CD14-positive monocyte (primary cell): ENCODE data around the gene SLC15A5. TPM values are rescaled to one million over a fixed set of nuclear protein-coding genes. Genes with fewer than 3 reads are reported as not detected.

ENCODE experiments used
- DNase-seq, 3 donors: peaks; one replicate each; pipeline ENCODE4 v3.0.0-alpha.2; 2011 to 2022
- H2AFZ ChIP-seq: 2 replicates; pipeline ENCODE4 v1.6.0; 2012; ENCODE audit warnings: mild to moderate bottlenecking, low read depth, low read length, inconsistent platforms; ENCODE audit not compliant: insufficient read depth, poor library complexity, severe bottlenecking
- H3K27ac ChIP-seq, 2 donors: 1 replicate in 1 of 2; 2 replicates in 1 of 2; pipeline ENCODE4 v1.5.1; 2012 to 2013; ENCODE audit warnings: low read length in 2 of 2, control low read depth in 1 of 2, inconsistent platforms in 1 of 2, low read depth in 1 of 2, mild to moderate bottlenecking in 1 of 2
- H3K27me3 ChIP-seq, 2 donors: one replicate each; pipeline versions ENCODE4 v1.6.0 to v1.6.1; 2011 to 2013; ENCODE audit warnings: low read length in 2 of 2; ENCODE audit not compliant: control insufficient read depth in 2 of 2, insufficient read depth in 2 of 2
- H3K36me3 ChIP-seq, 2 donors: replicated peaks in 1 of 2; 1 replicate in 1 of 2; 2 replicates in 1 of 2; pipeline versions ENCODE4 v1.5.1 to v1.6.1; 2012 to 2013; ENCODE audit warnings: low read length in 2 of 2, control low read depth in 1 of 2, inconsistent platforms in 1 of 2, mild to moderate bottlenecking in 1 of 2; ENCODE audit not compliant: insufficient read depth in 2 of 2, control insufficient read depth in 1 of 2
- H3K4me1 ChIP-seq, 2 donors: 1 replicate in 1 of 2; 2 replicates in 1 of 2; pipeline versions ENCODE4 v1.5.1 to v1.6.1; 2012 to 2013; ENCODE audit warnings: low read length in 2 of 2, control low read depth in 1 of 2, inconsistent platforms in 1 of 2, mild to moderate bottlenecking in 1 of 2, moderate library complexity in 1 of 2; ENCODE audit not compliant: insufficient read depth in 2 of 2, control insufficient read depth in 1 of 2
- H3K4me2 ChIP-seq: replicated peaks from 2 replicates; pipeline ENCODE3; 2012; ENCODE audit warnings: low read length, moderate library complexity, mild to moderate bottlenecking; ENCODE audit not compliant: poor library complexity, severe bottlenecking; ENCODE audit errors: extremely low read depth
- H3K4me3 ChIP-seq, 3 experiments: fragments of 200-600 bp in 1 of 3; sonication (generic) in 1 of 3; replicated peaks in 1 of 3; 1 replicate in 2 of 3; 2 replicates in 1 of 3; pipeline ENCODE4 v1.5.1; 2011 to 2013; ENCODE audit warnings: low read length in 3 of 3, mild to moderate bottlenecking in 3 of 3, control low read depth in 2 of 3, low read depth in 2 of 3, inconsistent platforms in 1 of 3, moderate library complexity in 1 of 3
- H3K79me2 ChIP-seq: 2 replicates; pipeline ENCODE4 v1.6.0; 2012; ENCODE audit warnings: mild to moderate bottlenecking, control low read depth, inconsistent platforms, low read length, moderate library complexity; ENCODE audit not compliant: insufficient read depth
- H3K9ac ChIP-seq: 2 replicates; pipeline ENCODE4 v1.6.0; 2017; ENCODE audit warnings: low read length, mild to moderate bottlenecking; ENCODE audit not compliant: insufficient read depth, poor library complexity, severe bottlenecking
- H3K9me3 ChIP-seq, 2 donors: replicated peaks in 1 of 2; 1 replicate in 1 of 2; 2 replicates in 1 of 2; pipeline versions ENCODE4 v1.5.1 to v1.6.1; 2012 to 2013; ENCODE audit warnings: low read length in 2 of 2, control low read depth in 1 of 2; ENCODE audit not compliant: control insufficient read depth in 1 of 2, insufficient read depth in 1 of 2
- H4K20me1 ChIP-seq: 2 replicates; pipeline ENCODE4 v1.6.0; 2012; ENCODE audit warnings: mild to moderate bottlenecking, low read length, control low read depth, moderate library complexity; ENCODE audit not compliant: insufficient read depth
- H3K27ac Mint-ChIP-seq, 7 donors: one replicate each; pipeline ENCODE4 v1.8.0; 2020; ENCODE audit warnings: mild to moderate bottlenecking in 7 of 7, mixed read lengths in 7 of 7, moderate library complexity in 6 of 7, inconsistent platforms in 2 of 7
- H3K27me3 Mint-ChIP-seq, 3 donors: one replicate each; pipeline ENCODE4 v1.8.0; 2021 to 2022; ENCODE audit warnings: low read depth in 3 of 3, mild to moderate bottlenecking in 3 of 3, mixed read lengths in 3 of 3, moderate library complexity in 3 of 3, inconsistent platforms in 1 of 3
- H3K36me3 Mint-ChIP-seq, 2 donors: one replicate each; pipeline ENCODE4 v1.8.0; 2020; ENCODE audit warnings: mixed read lengths in 2 of 2, inconsistent platforms in 1 of 2, mild to moderate bottlenecking in 1 of 2
- H3K4me1 Mint-ChIP-seq: one replicate; pipeline ENCODE4 v1.8.0; 2020; ENCODE audit warnings: mild to moderate bottlenecking, mixed read lengths
- H3K4me3 Mint-ChIP-seq, 2 donors: one replicate each; pipeline ENCODE4 v1.8.0; 2020; ENCODE audit warnings: mild to moderate bottlenecking in 2 of 2, mixed read lengths in 2 of 2, moderate library complexity in 1 of 2
- H3K9me3 Mint-ChIP-seq, 7 donors: one replicate each; pipeline ENCODE4 v1.8.0; 2020 to 2022; ENCODE audit warnings: mixed read lengths in 7 of 7, mild to moderate bottlenecking in 6 of 7, moderate library complexity in 6 of 7, inconsistent platforms in 2 of 7
- CTCF ChIP-seq: fragments of 200-600 bp; IDR thresholded peaks from one replicate; pipeline ENCODE4 v1.8.0; 2022; ENCODE audit warnings: antibody characterized with exemption, mild to moderate bottlenecking
- WGBS: methylation state at CpG from one replicate; pipeline ENCODE4 v1.1.5; 2013; ENCODE audit warnings: missing lambda C conversion rate; ENCODE audit not compliant: insufficient coverage; 5-methylcytosine and 5-hydroxymethylcytosine counted together
- intact Hi-C, 2 donors: fragments of 100-400 bp; cut with micrococcal nuclease; formaldehyde crosslinking; loops; one replicate each; pipeline versions ENCODE4 v1.15.0 to v1.15.1; 2023
- polyA plus RNA-seq, 3 donors: library from polyadenylated mRNA; depleted of rRNA in 1 of 3; unstranded in 2 of 3; stranded (reverse) in 1 of 3; fragments of 300-500 nt in 2 of 3; fragments of >200 nt in 1 of 3; fragmentation: Illumina TruSeq in 2 of 3; gene quantifications; 1 replicate in 2 of 3; 2 replicates in 1 of 3; pipeline ENCODE4 v1.2.3, GENCODE V29; 2012 to 2021

The SLC15A5 gene
- polyA plus RNA-seq, 3 donors: not detected

- H3K9ac ChIP-seq: no peak overlapping the region
- H3K4me1 Mint-ChIP-seq: peaks cover 12% of the 10 kb centered on the region
- H3K27me3 ChIP-seq: no peaks in the 10 kb centered on the region
- intact Hi-C loops: no loop called here
- peaks cover 0 to 3% (median 0%) of the 10 kb centered on the region in 7 donors for H3K9me3 Mint-ChIP-seq
- H3K4me2 ChIP-seq: no peak overlapping the region
- no peaks in the 10 kb centered on the region for H4K20me1 ChIP-seq
- no peaks in the 10 kb centered on the region for H3K36me3 ChIP-seq
- H3K27me3 Mint-ChIP-seq: peaks cover 0 to 2% (median 0%) of the 10 kb centered on the region in 3 donors
- DNase-seq: no peak
- H3K27ac ChIP-seq: no peak overlapping the region
- H3K4me1 ChIP-seq: no peaks in the 10 kb centered on the region
- H3K4me3 Mint-ChIP-seq: no peak overlapping the region
- peak overlapping the region; percentile 22 for H2AFZ ChIP-seq
- H3K36me3 Mint-ChIP-seq: no peaks in the 10 kb centered on the region
- TF ChIP-seq CTCF: no peak
- WGBS: no CpG with 5 or more reads among the region's 1 CpG
- H3K4me3 ChIP-seq: no peak overlapping the region
- no peaks in the 10 kb centered on the region for H3K9me3 ChIP-seq
- H3K27ac Mint-ChIP-seq: no peak overlapping the region
- no peaks in the 10 kb centered on the region for H3K79me2 ChIP-seq
Observed at GRCh38 chr12:16300122-16300521, 22.6 kb upstream of the SLC15A5 start.

- Mint-ChIP-seq H3K27ac (no peak overlapping the region), H3K4me1 (peaks cover 12% of the 10 kb centered on the region), H3K9me3 (peaks cover 0 to 3% (median 0%) of the 10 kb centered on the region in 7 donors), H3K36me3 (no peaks in the 10 kb centered on the region), H3K4me3 (no peak overlapping the region), H3K27me3 (peaks cover 0 to 2% (median 0%) of the 10 kb centered on the region in 3 donors)
- DNase-seq: no peak
- no peaks in the 10 kb centered on the region for H3K4me1 ChIP-seq
- no peaks in the 10 kb centered on the region for H4K20me1 ChIP-seq
- H2AFZ ChIP-seq: peak overlapping the region; percentile 22
- no peak overlapping the region for H3K9ac ChIP-seq
- intact Hi-C loops: no loop called here
- TF ChIP-seq CTCF: no peak
- H3K4me2 ChIP-seq: no peak overlapping the region
- H3K27me3 ChIP-seq: no peaks in the 10 kb centered on the region
- no CpG with 5 or more reads among the region's 2 CpGs for WGBS
- no peaks in the 10 kb centered on the region for H3K9me3 ChIP-seq
- no peak overlapping the region for H3K4me3 ChIP-seq
- H3K79me2 ChIP-seq: no peaks in the 10 kb centered on the region
- H3K27ac ChIP-seq: no peak overlapping the region
- H3K36me3 ChIP-seq: no peaks in the 10 kb centered on the region
Observed at GRCh38 chr12:16299403-16299802, 21.9 kb upstream of the SLC15A5 start.
